ENCODE measurements around the gene OR2A5. TPM values are rescaled to one million over a fixed set of nuclear protein-coding genes. Genes with fewer than 3 reads are reported as not detected.

Gene OR2A5
- total RNA-seq, 1 experiment from 2014 or later, result not detected

- Histone ChIP-seq H2AFZ (ENCODE audit: low read depth, low read length, poor library complexity, severe bottlenecking) (no peak overlapping the region), H3K27me3 (ENCODE audit: insufficient read depth, low read length) (no peaks in the 10 kb centered on the region), H3K79me2 (ENCODE audit: insufficient read depth, low read length) (no peaks in the 10 kb centered on the region), H3K4me3 (replicated peaks in 1 of 2; ENCODE audit: low read depth in 1 of 2, low read length in 2 of 2) (no peak overlapping the region), H3K4me2 (ENCODE audit: low read length) (no peak overlapping the region), H3K27ac (ENCODE audit: low read depth, low read length) (no peak overlapping the region), H3K36me3 (ENCODE audit: control insufficient read depth in 1 of 2, insufficient read depth in 2 of 2, low read length in 2 of 2) (no peaks in the 10 kb centered on the region), H3K9me3 (ENCODE audit: control insufficient read depth in 1 of 2, insufficient read depth in 1 of 2, low read depth in 1 of 2, low read length in 2 of 2) (no peaks in the 10 kb centered on the region; a peak in 1 of 4 replicates), H3K9me2 (ENCODE audit: insufficient read depth) (no peaks in the 10 kb centered on the region), H4K20me1 (ENCODE audit: insufficient read depth) (no peaks in the 10 kb centered on the region), H3K9ac (ENCODE audit: low read length) (no peak overlapping the region), H3K4me1 (ENCODE audit: control insufficient read depth in 1 of 2, insufficient read depth in 2 of 2, low read length in 2 of 2) (no peaks in the 10 kb centered on the region)
- ATAC-seq, result no peak
- ChIA-PET RAD21 (ENCODE audit: low non-redundant PET in 1 of 2, low total read pairs in 2 of 2, uncharacterized antibody in 2 of 2, unreplicated experiment in 2 of 2) (no interaction called here), POLR2A (no interaction called here), CTCF (no interaction called here)
- TF ChIP-seq EGR1 (IDR thresholded peaks at IDR 0.05; ENCODE audit: low read depth) (no peak), EZH2phosphoT487 (IDR thresholded peaks at IDR 0.05; ENCODE audit: borderline replicate concordance) (no peak), SRF (IDR thresholded peaks at IDR 0.05; ENCODE audit: low read depth) (no peak), RAD21 (IDR thresholded peaks at IDR 0.05; ENCODE audit: low read depth) (no peak)
- intact Hi-C loops (cut with micrococcal nuclease), result no loop called here
- no TSS peak for BruUV-seq (replicated peaks)
- no peak for DNase-seq (ENCODE audit: low read depth, low spot score)
Observed at GRCh38 chr7:144006029-144006691, 42.6 kb upstream of the OR2A5 start.

GRCh38 chr7:144006692-144007042, 42.1 kb upstream of the OR2A5 start:
- Histone ChIP-seq H4K20me1 (ENCODE audit: insufficient read depth) (no peaks in the 10 kb centered on the region), H3K9me3 (ENCODE audit: control insufficient read depth in 1 of 2, insufficient read depth in 1 of 2, low read depth in 1 of 2, low read length in 2 of 2) (no peaks in the 10 kb centered on the region; a peak in 1 of 4 replicates), H3K4me2 (ENCODE audit: low read length) (no peak overlapping the region), H3K4me1 (ENCODE audit: control insufficient read depth in 1 of 2, insufficient read depth in 2 of 2, low read length in 2 of 2) (no peaks in the 10 kb centered on the region), H3K4me3 (replicated peaks in 1 of 2; ENCODE audit: low read depth in 1 of 2, low read length in 2 of 2) (no peak overlapping the region), H3K27ac (ENCODE audit: low read depth, low read length) (no peak overlapping the region), H3K9ac (ENCODE audit: low read length) (no peak overlapping the region), H2AFZ (ENCODE audit: low read depth, low read length, poor library complexity, severe bottlenecking) (no peak overlapping the region), H3K79me2 (ENCODE audit: insufficient read depth, low read length) (no peaks in the 10 kb centered on the region), H3K9me2 (ENCODE audit: insufficient read depth) (no peaks in the 10 kb centered on the region), H3K36me3 (ENCODE audit: control insufficient read depth in 1 of 2, insufficient read depth in 2 of 2, low read length in 2 of 2) (no peaks in the 10 kb centered on the region), H3K27me3 (ENCODE audit: insufficient read depth, low read length) (no peaks in the 10 kb centered on the region)
- ATAC-seq, result no peak
- no peak for DNase-seq (ENCODE audit: low read depth, low spot score)
- ChIA-PET RAD21 (ENCODE audit: low non-redundant PET in 1 of 2, low total read pairs in 2 of 2, uncharacterized antibody in 2 of 2, unreplicated experiment in 2 of 2) (no interaction called here), POLR2A (no interaction called here), CTCF (no interaction called here)
- no TSS peak for BruUV-seq (replicated peaks)
- intact Hi-C loops (cut with micrococcal nuclease), result no loop called here
- no peak for TF ChIP-seq YY1 (IDR thresholded peaks at IDR 0.05; ENCODE audit: extremely low read depth, insufficient replicate concordance, low read depth, low read length)
- no peak for TF ChIP-seq SIN3A (IDR thresholded peaks at IDR 0.05; ENCODE audit: low read depth)
- no peak for TF ChIP-seq CEBPB (IDR thresholded peaks at IDR 0.05; ENCODE audit: low read depth)
- no peak for TF ChIP-seq JUND (IDR thresholded peaks at IDR 0.05)
- TF ChIP-seq CBX3 (IDR thresholded peaks at IDR 0.05; ENCODE audit: low read depth), result no peak
- no peak for TF ChIP-seq SP1 (IDR thresholded peaks at IDR 0.05; ENCODE audit: low read depth)
- TF ChIP-seq ZBTB33 (IDR thresholded peaks at IDR 0.05; ENCODE audit: extremely low read depth, insufficient replicate concordance, low read length), result no peak
- TF ChIP-seq RAD21 (IDR thresholded peaks at IDR 0.05; ENCODE audit: low read depth), result no peak
- no peak for TF ChIP-seq FOSL1 (IDR thresholded peaks at IDR 0.05; ENCODE audit: low read depth)

Measured in HCT116 (cell line).